Placental epithelial cell (primary cell): Measurements from ENCODE around the gene NOC2L. TPM values are rescaled to one million over a fixed set of nuclear protein-coding genes. Genes with fewer than 3 reads are reported as not detected.

Experiments
- small RNA-seq: library from RNA; depleted of rRNA; stranded (forward); fragments of <200 nt; gene quantifications from one replicate; pipeline ENCODE3, GENCODE V24; 2012
- total RNA-seq: library from RNA; depleted of rRNA; stranded (reverse); fragments of >200 nt; gene quantifications from 2 replicates; pipeline ENCODE4 v1.2.3, GENCODE V29; 2012

NOC2L gene
- total RNA-seq: 38.5 and 77.4 TPM in 2 replicates

DNA sequence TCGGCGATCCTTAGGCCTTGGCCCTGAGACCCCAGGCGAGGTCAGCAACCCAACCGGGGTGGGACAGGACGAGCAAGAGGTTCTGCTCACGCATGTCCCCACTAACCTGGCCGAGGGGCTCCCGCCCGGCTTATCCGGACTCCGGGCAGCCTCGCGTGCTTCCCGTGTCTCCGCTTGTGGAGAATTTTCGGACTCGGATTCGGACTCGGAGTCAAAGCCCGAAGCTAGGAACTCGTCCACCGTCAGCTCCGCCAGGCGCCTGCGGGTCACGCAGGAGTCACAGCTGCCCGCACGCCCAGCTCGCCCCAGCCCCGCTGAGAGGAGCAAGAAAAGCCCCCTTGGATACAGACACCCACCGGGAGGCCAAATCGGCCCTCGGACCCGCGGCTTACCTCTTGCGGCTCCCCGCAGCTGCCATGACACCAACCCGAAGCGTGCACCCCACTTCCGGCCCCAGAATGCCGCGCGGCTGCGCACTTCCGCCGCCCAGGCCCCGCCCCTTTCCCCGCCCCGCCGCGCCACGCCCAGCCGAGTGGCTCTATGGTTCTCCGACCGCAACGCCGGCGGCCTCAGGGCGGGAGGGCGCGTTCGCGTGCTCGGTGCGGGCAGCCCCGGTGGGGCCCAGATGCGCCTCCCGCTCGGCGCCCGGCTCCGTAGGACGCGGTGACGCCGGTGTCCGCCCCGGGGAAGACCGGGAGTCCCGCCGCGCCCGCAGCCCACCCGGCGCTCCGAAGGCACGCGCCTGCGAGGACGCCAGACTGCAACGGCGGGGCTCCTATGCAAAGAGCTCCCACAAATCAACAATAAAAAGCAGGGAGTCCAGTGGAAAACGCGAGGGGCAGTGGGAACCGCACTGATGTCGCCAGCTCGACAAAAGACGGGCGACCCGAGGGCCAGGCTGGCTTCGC, at the start of gene NOC2L:
NOC2L (minus strand) TSS at position 434 of the 908 bp plus-strand sequence; CDS start at position 418, 16 bp downstream.

DNA sequence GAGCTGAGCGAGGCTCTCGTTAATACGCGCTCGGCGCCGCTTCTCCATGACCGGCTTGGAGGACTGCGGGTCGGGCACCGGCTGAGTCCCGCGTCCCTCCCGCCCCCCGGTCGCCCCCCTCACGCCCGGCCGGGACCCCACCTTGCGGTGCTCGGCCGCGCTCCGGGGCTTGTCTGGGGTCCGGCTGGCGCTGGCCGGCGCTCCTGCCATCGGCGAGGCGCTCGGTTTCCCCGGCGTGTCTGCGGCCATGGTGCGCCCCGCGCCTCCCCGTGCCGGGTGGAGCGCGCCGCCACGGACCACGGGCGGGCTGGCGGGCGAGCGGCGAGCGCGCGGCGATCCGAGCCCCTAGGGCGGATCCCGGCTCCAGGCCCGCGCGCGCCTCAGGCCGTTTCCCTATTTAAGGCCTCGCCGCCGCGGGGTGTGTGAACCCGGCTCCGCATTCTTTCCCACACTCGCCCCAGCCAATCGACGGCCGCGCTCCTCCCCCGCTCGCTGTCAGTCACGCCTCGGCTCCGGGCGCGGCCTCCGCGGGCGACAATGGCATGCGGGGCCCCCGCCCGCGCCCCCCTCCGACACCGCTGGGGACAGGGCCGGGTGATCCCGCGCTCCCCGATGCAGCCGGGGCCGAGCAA, 40.8 kb upstream of the NOC2L start, which contains the start of gene HES4:
HES4 (minus strand) TSS at position 373 of the 632 bp plus-strand sequence; CDS start at position 249, 124 bp downstream.

DNA sequence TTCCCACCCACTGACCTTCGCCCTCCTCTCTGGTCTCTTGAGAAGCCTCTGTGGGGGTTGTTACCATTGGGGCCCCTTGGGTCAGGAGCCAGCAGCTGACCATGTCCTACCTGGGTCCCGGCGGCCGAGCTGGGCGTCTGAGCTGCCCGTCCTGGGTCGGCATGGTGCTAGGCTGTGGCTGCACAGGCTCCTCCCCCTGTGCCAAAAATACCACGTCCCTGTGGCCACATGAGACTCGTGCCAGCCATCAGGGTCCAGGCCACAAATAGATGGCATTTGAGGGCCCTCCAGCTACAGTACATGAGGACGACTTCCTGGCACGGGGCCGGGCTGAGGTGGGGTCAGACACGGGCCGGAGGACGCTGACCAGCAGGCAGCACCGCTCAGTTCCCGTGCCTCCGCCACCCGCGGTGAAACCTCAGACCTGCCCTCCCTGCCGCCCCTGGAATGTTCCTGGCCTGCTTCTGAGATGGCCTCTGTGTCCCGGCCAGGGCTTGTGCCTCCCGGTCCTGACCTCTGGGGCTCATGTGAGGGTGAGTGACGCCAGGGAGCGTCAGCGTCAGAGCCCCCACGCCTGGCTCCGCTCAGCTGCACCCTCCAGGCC, 23.0 kb upstream of the NOC2L start, which contains the start of gene PERM1:
PERM1 (minus strand) TSS at position 139 of the 604 bp plus-strand sequence. CDS start 1,064 bp downstream, outside the sequence.

DNA sequence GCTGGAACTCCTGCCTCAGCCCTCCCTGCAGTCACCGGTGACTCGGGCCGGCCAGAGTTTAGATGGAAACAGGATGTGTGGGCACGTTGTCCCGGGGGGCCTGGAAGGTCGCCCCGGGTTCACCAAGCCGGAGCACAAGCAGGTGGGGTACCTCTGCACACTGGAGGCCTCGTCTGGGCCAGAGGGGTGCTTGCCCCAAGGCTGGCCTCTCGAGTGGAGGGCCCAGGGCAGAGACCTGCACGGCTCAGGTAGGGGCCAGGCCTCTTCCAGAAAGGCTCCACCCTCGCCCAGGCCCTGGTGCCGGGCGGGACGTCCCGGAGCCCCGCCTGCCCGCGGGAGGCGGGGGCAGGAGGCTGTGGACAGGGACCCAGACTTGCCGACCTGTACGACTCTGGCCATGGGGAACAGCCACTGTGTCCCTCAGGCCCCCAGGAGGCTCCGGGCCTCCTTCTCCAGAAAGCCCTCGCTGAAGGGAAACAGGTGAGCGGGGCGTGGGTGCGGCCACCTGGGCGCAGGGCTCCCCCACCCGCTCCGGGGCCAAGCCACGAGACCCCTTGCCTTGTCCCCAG, 7.2 kb upstream of the NOC2L start, which contains the start of gene PLEKHN1:
PLEKHN1 (plus strand) TSS at position 348 of the 569 bp plus-strand sequence; CDS start at position 398, 50 bp downstream.

DNA sequence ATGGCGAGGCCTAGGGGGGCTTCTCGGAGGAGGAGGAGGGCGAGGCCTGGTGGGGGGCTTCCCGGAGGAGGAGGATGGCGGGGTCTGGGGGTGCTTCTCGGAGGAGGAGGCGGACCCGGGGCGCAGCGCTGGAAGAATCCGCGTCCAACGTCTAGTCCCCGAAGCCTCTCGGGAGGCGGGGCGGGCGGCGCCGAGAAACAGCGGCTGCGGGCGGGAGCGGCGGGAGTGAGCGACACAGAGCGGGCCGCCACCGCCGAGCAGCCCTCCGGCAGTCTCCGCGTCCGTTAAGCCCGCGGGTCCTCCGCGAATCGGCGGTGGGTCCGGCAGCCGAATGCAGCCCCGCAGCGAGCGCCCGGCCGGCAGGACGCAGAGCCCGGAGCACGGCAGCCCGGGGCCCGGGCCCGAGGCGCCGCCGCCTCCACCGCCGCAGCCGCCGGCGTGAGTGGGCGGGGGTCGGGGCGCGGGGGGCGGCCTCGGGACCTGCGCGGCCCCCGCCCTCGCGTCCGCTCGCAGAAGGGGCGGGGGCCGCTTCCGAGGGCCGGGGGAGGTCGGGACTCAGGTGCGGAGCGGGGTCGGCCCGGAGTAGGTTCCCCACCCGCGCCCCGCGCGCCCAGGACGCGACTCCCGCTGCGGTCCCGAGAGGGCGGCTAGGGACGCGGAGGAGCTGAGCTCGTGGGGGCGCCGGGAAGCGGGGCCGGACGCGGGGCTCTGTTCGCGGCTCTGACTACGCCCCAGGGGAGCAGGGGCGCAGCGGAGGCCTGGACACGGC, 1.5 kb upstream of the NOC2L start, which contains the start of gene KLHL17:
KLHL17 (plus strand) TSS at position 222 of the 769 bp plus-strand sequence; CDS start at position 332, 110 bp downstream.

DNA sequence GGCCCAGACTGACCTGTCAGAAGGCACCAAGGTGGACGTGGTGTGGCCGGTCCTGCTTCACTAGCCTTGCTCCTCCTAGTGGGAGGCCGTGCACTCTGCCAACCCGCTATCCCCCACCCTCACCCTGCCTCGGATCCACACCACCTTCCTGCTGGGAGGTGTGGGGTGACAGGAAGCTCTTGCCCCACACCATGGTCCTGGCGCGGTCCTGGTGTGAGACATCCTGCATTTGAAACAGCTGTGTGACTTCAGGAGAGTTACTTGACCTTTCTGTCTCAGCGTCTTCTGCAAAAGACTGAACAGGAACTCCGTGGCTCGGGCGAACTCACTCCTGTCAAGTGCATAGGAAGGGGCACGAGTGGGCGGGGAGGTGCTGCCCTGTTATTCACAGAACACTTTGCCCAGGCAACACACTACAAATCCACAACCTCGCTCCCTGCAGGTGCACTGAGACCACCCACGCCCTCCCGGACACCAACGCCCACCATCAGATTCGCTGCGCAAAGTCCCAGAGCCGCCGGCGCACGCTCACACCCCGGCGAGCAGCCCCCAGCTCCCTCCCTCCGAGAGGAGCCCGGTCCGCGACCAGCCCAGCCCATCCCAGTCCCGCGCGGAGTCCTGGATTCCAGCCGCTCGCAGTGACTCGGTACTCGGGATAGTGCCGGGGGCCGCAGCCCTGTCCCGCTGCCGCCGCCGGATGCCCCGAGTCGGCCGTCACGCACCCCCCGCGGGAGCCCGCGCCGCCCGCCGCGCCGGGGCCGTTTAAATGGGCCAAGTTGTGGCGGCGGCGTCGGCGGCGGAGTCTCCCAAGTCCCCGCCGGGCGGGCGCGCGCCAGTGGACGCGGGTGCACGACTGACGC, 35.7 kb downstream of the NOC2L start, which contains the start of gene SAMD11:
SAMD11 (plus strand) TSS at position 793 of the 860 bp plus-strand sequence. CDS start 509 bp downstream, outside the sequence.

Small RNAs within 50 kb of the gene (small RNA-seq; reads per million reads assigned to genes)
- gene AL645608.3 (not detected), gene AL645608.4 (not detected)

Other genes with a start within 250 kb of the NOC2L start
- under 0.01 and 0.54 TPM in 2 replicates for gene SAMD11, start 35.3 kb downstream of the NOC2L start, total RNA-seq
- gene KLHL17, start 1.3 kb upstream of the NOC2L start, total RNA-seq: 7.0 and 8.6 TPM in 2 replicates
- gene PLEKHN1, start 7.2 kb upstream of the NOC2L start, total RNA-seq: 4.3 and 5.4 TPM in 2 replicates
- gene PERM1, start 22.8 kb upstream of the NOC2L start, total RNA-seq: 0.39 TPM in 1 of 2 replicates, not detected in the other
- gene HES4, start 40.8 kb upstream of the NOC2L start, total RNA-seq: 3.9 and 8.8 TPM in 2 replicates
- 14.5 and 42.5 TPM in 2 replicates for gene ISG15, start 54.2 kb upstream of the NOC2L start, total RNA-seq
- 149 and 219 TPM in 2 replicates for gene AGRN, start 60.9 kb upstream of the NOC2L start, total RNA-seq
- gene RNF223, start 115.0 kb upstream of the NOC2L start, total RNA-seq: 2.3 TPM in 1 of 2 replicates, not detected in the other
- gene C1orf159, start 156.8 kb upstream of the NOC2L start, total RNA-seq: 11.8 and 16.3 TPM in 2 replicates
- gene TTLL10, start 214.6 kb upstream of the NOC2L start, total RNA-seq: not detected in 2 replicates
- gene TNFRSF18, start 247.3 kb upstream of the NOC2L start, total RNA-seq: not detected in 2 replicates